Suprapubic skin (tissue), 4 donors: Measurements from ENCODE around the gene ADAM11. TPM values are rescaled to one million over a fixed set of nuclear protein-coding genes. Genes with fewer than 3 reads are reported as not detected.

Experiments used
- DNase-seq, 2 donors: peaks; one replicate each; pipeline ENCODE4 v3.0.0-alpha.2; 2019; ENCODE audit warnings: low spot score in 2 of 2
- H3K27ac ChIP-seq: fragments of 200-600 bp; sonication (generic); one replicate; pipeline ENCODE4 v1.5.1; 2019
- H3K27me3 ChIP-seq: fragments of 200-600 bp; sonication (generic); one replicate; pipeline ENCODE4 v1.5.1; 2019
- H3K36me3 ChIP-seq: fragments of 200-600 bp; sonication (generic); one replicate; pipeline ENCODE4 v1.5.1; 2019
- H3K4me1 ChIP-seq: fragments of 200-600 bp; sonication (generic); one replicate; pipeline ENCODE4 v1.5.1; 2019
- H3K4me3 ChIP-seq: fragments of 200-600 bp; sonication (generic); one replicate; pipeline ENCODE4 v1.5.1; 2019; ENCODE audit warnings: mild to moderate bottlenecking
- H3K9me3 ChIP-seq: fragments of 200-600 bp; sonication (generic); one replicate; pipeline ENCODE4 v1.5.1; 2019
- EP300 ChIP-seq: sonication (generic); formaldehyde crosslinking; IDR thresholded peaks from one replicate; pipeline ENCODE4 v1.6.1; 2017; ENCODE audit warnings: antibody characterized with exemption
- POLR2A ChIP-seq, 2 donors: fragments of 450-650 bp; IDR thresholded peaks; one replicate each; pipeline ENCODE4 v1.6.1; 2017; ENCODE audit warnings: antibody characterized with exemption in 2 of 2, mild to moderate bottlenecking in 2 of 2, moderate library complexity in 2 of 2
- POLR2AphosphoS5 ChIP-seq, 3 donors: sonication (generic); formaldehyde crosslinking; IDR thresholded peaks; one replicate each; pipeline ENCODE4 v1.6.1; 2017; ENCODE audit warnings: antibody characterized with exemption in 3 of 3
- WGBS: methylation state at CpG from one replicate; pipeline ENCODE4 v1.1.5; 2018; 5-methylcytosine and 5-hydroxymethylcytosine counted together
- total RNA-seq, 4 donors: library from RNA; depleted of rRNA; stranded (reverse); fragments of >200 nt; gene quantifications; one replicate each; pipeline ENCODE4 v1.1.0, GENCODE V29; 2016
- TF ChIP-seq, protein P1 (sequence below), 2 donors: fragments of 200-600 bp in 1 of 2; fragments of 450-650 bp in 1 of 2; sonication (generic) in 1 of 2; IDR thresholded peaks; one replicate each; pipeline ENCODE4 v1.5.1; 2016 to 2019; ENCODE audit warnings: antibody characterized with exemption in 2 of 2, mild to moderate bottlenecking in 1 of 2, moderate library complexity in 1 of 2

The ADAM11 gene
- total RNA-seq, 4 donors from 2014 or later, result 0.98 to 1.5 (median 1.1) TPM

DNA sequence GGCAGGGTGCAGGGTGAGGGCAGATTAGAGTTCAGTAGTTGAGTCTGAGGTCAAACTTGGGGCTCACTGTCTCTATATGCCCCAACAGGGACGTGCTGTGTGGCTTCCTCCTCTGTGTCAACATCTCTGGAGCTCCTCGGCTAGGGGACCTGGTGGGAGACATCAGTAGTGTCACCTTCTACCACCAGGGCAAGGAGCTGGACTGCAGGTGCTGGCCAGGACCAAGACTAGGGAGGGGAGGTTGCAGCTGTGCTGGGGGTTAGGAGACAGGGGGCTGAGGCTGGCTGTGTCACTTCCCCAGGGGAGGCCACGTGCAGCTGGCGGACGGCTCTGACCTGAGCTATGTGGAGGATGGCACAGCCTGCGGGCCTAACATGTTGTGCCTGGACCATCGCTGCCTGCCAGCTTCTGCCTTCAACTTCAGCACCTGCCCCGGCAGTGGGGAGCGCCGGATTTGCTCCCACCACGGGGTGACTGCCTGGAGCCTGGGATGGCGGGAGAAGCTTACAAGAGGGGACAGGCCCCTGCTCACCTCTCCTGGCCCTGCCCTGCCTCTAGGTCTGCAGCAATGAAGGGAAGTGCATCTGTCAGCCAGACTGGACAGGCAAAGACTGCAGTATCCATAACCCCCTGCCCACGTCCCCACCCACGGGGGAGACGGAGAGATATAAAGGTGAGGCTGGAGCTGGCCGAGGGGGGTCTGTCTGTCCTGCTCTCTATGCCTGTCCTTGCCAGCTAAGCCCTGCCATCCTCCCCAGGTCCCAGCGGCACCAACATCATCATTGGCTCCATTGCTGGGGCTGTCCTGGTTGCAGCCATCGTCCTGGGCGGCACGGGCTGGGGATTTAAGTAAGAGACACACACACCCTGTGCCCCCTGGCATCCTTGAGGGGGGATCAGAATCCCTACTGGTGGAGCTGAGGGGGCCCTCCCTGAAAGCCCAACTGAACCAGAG, 18.9 kb downstream of the ADAM11 start:
- 81% methylated on average over 10 of the region's 20 CpGs for WGBS
- peaks cover 28% of the 10 kb centered on the region for H3K27me3 ChIP-seq
- DNase-seq, result no peak
- H3K27ac ChIP-seq, result no peak overlapping the region
- H3K4me1 ChIP-seq, result peaks cover 26% of the 10 kb centered on the region
- H3K36me3 ChIP-seq, result no peaks in the 10 kb centered on the region
- no peaks in the 10 kb centered on the region for H3K9me3 ChIP-seq
- no peak overlapping the region for H3K4me3 ChIP-seq
- TF ChIP-seq, protein P1, sequence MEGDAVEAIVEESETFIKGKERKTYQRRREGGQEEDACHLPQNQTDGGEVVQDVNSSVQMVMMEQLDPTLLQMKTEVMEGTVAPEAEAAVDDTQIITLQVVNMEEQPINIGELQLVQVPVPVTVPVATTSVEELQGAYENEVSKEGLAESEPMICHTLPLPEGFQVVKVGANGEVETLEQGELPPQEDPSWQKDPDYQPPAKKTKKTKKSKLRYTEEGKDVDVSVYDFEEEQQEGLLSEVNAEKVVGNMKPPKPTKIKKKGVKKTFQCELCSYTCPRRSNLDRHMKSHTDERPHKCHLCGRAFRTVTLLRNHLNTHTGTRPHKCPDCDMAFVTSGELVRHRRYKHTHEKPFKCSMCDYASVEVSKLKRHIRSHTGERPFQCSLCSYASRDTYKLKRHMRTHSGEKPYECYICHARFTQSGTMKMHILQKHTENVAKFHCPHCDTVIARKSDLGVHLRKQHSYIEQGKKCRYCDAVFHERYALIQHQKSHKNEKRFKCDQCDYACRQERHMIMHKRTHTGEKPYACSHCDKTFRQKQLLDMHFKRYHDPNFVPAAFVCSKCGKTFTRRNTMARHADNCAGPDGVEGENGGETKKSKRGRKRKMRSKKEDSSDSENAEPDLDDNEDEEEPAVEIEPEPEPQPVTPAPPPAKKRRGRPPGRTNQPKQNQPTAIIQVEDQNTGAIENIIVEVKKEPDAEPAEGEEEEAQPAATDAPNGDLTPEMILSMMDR (IDR thresholded peaks at IDR 0.05), result no peak

DNA sequence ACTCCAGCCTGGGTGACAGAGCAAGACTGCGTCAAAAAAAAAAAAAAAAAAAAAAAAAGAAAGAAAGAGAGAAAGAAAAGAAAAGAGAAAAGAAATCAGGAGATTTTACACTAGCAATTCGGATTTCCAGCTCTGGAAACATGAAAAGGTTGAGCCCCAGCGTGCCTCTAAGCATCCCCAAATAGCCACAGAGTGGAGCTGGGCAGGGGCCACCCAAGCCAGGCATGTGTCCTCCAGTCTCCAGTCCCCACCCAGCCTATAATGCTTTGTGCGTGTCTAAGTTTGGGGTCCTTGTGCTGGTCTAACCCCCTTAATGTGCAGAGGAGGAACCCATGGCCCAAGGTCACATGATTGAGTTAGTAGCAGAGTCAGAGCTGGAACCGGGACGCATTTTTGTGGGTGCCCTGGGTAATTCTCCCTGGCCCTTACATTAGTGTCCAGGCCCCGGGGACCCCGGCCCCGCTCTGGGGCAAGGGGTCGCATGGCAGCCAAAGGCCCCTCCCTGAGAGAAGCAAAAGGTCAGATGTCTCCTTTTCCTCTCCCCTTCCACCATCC, 19.9 kb downstream of the ADAM11 start:
- Histone ChIP-seq H3K4me1 (peaks cover 26% of the 10 kb centered on the region), H3K27ac (no peak overlapping the region)
- WGBS, result 35% methylated on average over 10 of the region's 10 CpGs

DNA sequence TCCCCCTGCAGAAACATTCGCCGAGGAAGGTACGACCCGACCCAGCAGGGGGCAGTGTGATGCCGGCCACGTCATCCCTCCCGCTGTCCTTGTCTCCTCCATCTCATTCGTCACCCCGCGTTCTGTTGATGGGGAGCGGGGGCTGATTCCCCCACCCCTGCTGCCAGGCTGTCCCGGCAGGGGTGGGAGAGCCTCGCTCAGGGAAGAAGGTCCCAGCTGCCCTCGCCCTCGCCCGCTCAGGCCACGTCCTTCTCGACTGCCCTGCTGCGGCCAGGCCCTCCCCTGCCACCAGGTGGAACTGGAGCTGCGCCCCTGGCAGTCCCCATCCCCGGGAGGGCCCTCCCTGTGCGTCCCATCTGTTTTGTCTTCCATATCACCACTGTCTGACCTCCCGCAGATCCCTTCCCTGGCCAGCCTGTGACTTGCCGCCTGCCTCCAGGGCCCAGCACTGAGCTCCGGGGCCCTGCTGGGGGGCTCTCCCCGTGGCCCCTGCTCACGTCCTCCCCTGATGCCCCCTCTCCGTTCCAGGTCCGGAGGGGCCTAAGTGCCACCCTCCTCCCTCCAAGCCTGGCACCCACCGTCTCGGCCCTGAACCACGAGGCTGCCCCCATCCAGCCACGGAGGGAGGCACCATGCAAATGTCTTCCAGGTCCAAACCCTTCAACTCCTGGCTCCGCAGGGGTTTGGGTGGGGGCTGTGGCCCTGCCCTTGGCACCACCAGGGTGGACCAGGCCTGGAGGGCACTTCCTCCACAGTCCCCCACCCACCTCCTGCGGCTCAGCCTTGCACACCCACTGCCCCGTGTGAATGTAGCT, 20.6 kb downstream of the ADAM11 start:
- H3K9me3 ChIP-seq, result no peaks in the 10 kb centered on the region
- 19% methylated on average over 21 of the region's 36 CpGs for WGBS
- TF ChIP-seq, protein P1 (IDR thresholded peaks at IDR 0.05), result peak; percentile 59 to 84
- no peak for TF ChIP-seq EP300
- H3K4me1 ChIP-seq, result peaks cover 25% of the 10 kb centered on the region
- peak overlapping the region; percentile 31 for H3K4me3 ChIP-seq
- peaks cover 11% of the 10 kb centered on the region for H3K27me3 ChIP-seq
- no peak overlapping the region for H3K27ac ChIP-seq
- no peaks in the 10 kb centered on the region for H3K36me3 ChIP-seq
- no peak for DNase-seq

More for the DNA sequence above, 19.9 kb downstream of the ADAM11 start:
- TF ChIP-seq POLR2A (IDR thresholded peaks at IDR 0.05), result no peak
- TF ChIP-seq, protein P1 (IDR thresholded peaks at IDR 0.05), result no peak
- no peak for TF ChIP-seq POLR2AphosphoS5 (IDR thresholded peaks at IDR 0.05)
- TF ChIP-seq EP300, result no peak
- DNase-seq, result no peak
- Histone ChIP-seq H3K27me3 (peaks cover 18% of the 10 kb centered on the region), H3K36me3 (no peaks in the 10 kb centered on the region), H3K4me3 (peak overlapping the region; percentile 31), H3K9me3 (no peaks in the 10 kb centered on the region)

- H3K4me3 ChIP-seq, result no peak overlapping the region
- peaks cover 10% of the 10 kb centered on the region for H3K27me3 ChIP-seq
- no peak overlapping the region for H3K27ac ChIP-seq
- no peaks in the 10 kb centered on the region for H3K9me3 ChIP-seq
- peaks cover 17% of the 10 kb centered on the region for H3K4me1 ChIP-seq
- TF ChIP-seq, protein P1 (IDR thresholded peaks at IDR 0.05), result no peak
- TF ChIP-seq EP300, result no peak
- WGBS, result 89% methylated on average over 11 of the region's 12 CpGs
- H3K36me3 ChIP-seq, result no peaks in the 10 kb centered on the region
- no peak for DNase-seq
Observed at GRCh38 chr17:44780161-44780560, 21.4 kb downstream of the ADAM11 start.
